Activated T-cell treated with anti-CD3 and anti-CD28 coated beads for 1 hour (primary cell): ENCODE data around the gene WBP1L.

Experiments
- DNase-seq: peaks from one replicate; pipeline ENCODE4 v3.0.0-alpha.2; 2020; ENCODE audit warnings: low read depth

The WBP1L gene

GRCh38 chr10:102759497-102760210 is 15.9 kb downstream of the WBP1L start:
- no peak for DNase-seq

GRCh38 chr10:102761981-102762380 is 18.2 kb downstream of the WBP1L start:
- no peak for DNase-seq

- DNase-seq: no peak
These were observed 18.8 kb downstream of the WBP1L start for GRCh38 chr10:102762401-102763015.

GRCh38 chr10:102763037-102763607 is 19.4 kb downstream of the WBP1L start:
- DNase-seq: no peak

- DNase-seq: no peak
These were observed 20.9 kb downstream of the WBP1L start for GRCh38 chr10:102764470-102765161.

- DNase-seq: no peak
These were observed 21.6 kb downstream of the WBP1L start for GRCh38 chr10:102765336-102765735.

GRCh38 chr10:102767428-102768160 is 23.8 kb downstream of the WBP1L start:
- no peak for DNase-seq

- no peak for DNase-seq
These were observed 25.8 kb downstream of the WBP1L start for GRCh38 chr10:102769375-102770107.

GRCh38 chr10:102770108-102770482 is 26.3 kb downstream of the WBP1L start:
- no peak for DNase-seq

- no peak for DNase-seq
These were observed 27.0 kb downstream of the WBP1L start for GRCh38 chr10:102770792-102771191.

- DNase-seq: no peak
These were observed 29.6 kb downstream of the WBP1L start for GRCh38 chr10:102773320-102773719.

GRCh38 chr10:102773986-102774385 is 30.2 kb downstream of the WBP1L start:
- no peak for DNase-seq

- DNase-seq: no peak
These were observed 31.6 kb downstream of the WBP1L start for GRCh38 chr10:102775201-102775934.

- no peak for DNase-seq
These were observed 32.4 kb downstream of the WBP1L start for GRCh38 chr10:102775935-102776669.

- no peak for DNase-seq
These were observed 33.2 kb downstream of the WBP1L start for GRCh38 chr10:102776779-102777456.

GRCh38 chr10:102777711-102778453 is 34.1 kb downstream of the WBP1L start:
- no peak for DNase-seq

GRCh38 chr10:102778781-102779180 is 35.0 kb downstream of the WBP1L start:
- no peak for DNase-seq

- DNase-seq: no peak
These were observed 36.2 kb downstream of the WBP1L start for GRCh38 chr10:102779680-102780526.
